GM21529 (cell line): ENCODE data around the gene INKA2.

ENCODE experiments used
- ATAC-seq: cut with Tn5 transposase; IDR thresholded peaks from one replicate; pipeline ENCODE4 v1.9.1; 2021; ENCODE audit not compliant: unreplicated experiment

The INKA2 gene

GRCh38 chr1:111734426-111734825 is 4.8 kb downstream of the INKA2 start:
- ATAC-seq: no peak

DNA sequence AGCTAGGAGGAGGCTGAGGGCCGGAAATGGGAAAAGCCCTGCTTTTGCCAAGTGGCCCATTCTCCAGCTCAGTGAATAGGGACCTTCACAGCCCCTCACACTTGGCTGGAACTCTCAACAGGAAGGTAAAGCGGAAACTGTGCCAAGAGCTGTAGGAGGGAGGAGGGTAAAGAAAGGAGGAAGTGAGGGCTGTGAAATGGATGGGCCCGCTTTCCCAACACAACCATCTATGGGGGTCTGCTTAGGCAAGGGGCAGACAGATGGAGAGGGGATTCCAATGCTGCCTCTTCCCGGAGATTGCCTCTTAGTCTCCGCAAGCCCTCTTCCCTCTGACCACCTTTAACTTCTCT is 5.2 kb downstream of the INKA2 start:
- no peak for ATAC-seq

DNA sequence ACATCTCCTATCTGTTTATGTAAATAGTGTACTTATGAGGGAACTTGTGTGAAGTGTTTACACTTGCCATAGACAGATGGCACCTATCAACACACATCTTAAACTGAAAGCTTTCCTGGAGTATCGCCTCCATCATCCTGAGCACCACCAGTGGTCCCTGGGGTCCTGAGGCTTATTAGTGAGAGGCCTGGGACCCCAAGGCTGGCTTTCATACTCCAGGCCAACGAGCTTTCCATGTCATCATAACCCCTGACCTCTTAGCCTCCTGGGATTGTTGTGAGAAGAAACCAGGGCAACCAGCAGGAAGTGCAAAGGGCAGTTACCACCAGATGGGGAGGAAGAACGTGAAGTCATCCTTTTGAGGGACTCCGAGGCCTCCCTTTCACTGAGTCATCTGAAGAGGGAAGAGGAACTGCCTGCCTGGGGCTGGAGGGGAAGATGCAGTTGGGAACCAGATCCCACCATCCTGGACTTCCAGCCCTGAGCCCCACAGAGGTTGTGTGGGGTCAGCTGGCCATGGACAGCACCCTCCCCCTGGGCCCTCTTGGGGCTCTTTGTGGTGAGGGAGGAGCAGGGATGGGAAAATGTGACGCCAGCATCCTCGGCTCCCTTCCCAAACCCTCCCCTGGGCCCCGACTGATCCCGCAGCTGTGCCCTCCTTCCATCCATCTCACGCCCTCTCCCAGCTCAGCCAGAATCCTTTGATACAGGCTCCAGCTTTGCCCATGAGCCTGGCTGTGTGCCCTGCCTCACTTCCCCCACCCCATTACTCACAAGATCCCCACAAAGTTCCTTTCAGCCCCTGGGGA is 5.8 kb downstream of the INKA2 start:
- ATAC-seq: no peak

GRCh38 chr1:111732718-111733117 is 6.5 kb downstream of the INKA2 start:
- no peak for ATAC-seq

DNA sequence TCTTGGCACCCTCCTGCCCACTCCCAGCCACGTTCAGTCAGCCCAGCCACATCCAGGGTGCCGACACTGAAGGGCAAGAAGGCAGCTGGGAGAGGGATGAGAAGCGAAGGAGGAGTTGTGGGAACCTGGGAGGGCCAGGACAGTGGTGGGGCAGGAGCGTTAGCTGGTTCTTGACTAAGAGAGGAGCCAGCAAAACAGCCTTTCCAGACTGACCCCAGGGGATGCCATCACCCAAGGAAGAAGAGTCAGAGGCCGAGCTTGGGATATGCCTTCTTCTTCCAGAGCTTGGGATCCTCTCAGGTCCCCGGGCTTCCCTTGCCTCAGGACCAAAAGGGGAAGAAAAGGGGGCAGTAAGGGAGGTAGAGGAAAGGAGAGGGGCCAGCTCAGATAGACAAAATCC is 7.2 kb downstream of the INKA2 start:
- ATAC-seq: no peak

DNA sequence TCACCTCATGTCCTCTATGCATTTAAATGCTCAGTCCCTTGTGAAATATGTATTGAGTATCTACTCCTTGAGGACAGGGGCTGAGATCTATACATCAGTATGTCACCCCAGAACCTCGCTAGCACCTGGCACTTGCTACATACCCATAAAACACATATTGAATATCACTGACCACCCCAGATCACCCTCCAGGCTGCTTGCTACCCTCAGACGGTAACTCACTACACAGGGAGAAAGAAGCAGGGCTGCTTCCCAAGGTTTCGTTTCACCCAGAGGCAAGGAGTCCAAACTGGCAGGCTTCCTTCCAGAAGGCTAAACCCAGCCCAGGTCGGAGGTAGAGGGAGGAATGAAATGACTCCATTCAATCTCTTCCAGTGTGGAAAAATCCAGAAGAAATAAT is 8.5 kb downstream of the INKA2 start:
- no peak for ATAC-seq

- ATAC-seq: no peak
These were observed 9.1 kb downstream of the INKA2 start for GRCh38 chr1:111729946-111730681.

DNA sequence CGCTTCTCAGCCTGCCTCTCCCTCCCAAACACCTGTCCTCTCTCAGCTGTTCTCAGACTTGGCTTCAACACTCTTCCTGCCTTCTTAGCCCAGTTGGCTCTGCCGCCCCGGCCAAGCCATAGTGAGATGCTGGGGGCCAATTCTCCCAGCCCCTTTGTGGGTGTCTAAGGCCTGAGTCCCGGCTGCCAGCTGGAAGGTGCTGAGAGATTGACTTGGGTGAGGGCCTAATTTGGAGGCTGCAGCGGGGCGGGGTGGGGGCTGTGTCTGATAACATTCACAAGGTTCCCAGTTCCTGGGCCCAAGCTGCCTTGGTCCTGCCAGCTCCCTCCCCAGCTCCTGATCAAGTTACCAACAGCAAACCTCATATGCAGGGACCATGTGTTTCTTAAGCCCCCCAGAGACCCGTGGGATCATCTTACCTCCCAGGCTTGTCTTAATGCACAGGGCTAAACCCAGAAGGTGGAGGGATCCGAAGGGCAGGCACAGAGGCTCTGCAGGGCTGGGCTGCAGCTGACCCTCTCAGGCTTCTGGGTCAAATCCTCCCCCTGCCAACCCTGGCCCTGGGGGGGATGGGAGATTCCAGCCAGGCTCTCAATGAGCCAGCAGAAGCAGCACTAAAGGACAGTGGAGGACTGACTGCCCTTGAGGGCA is 9.8 kb downstream of the INKA2 start:
- no peak for ATAC-seq

- no peak for ATAC-seq
These were observed 12.1 kb downstream of the INKA2 start for GRCh38 chr1:111727056-111727455.

GRCh38 chr1:111725192-111725591 is 14.0 kb downstream of the INKA2 start:
- ATAC-seq: no peak

DNA sequence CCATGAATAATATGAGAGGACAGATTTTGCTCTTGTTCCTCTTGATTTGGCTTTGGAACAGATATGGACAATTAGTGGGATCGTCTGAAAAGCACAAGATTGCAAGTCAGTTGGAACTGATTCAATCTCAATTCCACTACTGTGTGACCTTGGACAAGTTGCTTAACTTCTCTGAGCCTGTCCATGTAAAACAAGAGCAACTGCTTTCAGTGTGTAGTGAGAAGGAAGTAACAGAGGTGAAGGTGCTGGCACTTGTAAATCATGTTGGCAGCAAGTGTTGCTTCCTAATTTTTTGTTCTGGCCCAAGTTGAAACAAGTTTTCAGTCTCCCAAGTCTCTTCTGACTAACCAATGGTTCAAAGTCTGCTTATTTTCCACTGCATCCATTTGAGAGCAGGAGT is 15.3 kb downstream of the INKA2 start:
- no peak for ATAC-seq

GRCh38 chr1:111723091-111723806 is 15.9 kb downstream of the INKA2 start:
- ATAC-seq: no peak

GRCh38 chr1:111720977-111721786 is 18.0 kb downstream of the INKA2 start:
- ATAC-seq: no peak

GRCh38 chr1:111720274-111720976 is 18.8 kb downstream of the INKA2 start:
- no peak for ATAC-seq

GRCh38 chr1:111719674-111720132 is 19.5 kb downstream of the INKA2 start:
- ATAC-seq: no peak

- no peak for ATAC-seq
These were observed 20.1 kb downstream of the INKA2 start for GRCh38 chr1:111719135-111719534.

GRCh38 chr1:111717450-111717849 is 21.7 kb downstream of the INKA2 start:
- ATAC-seq: no peak

- no peak for ATAC-seq
These were observed 22.9 kb downstream of the INKA2 start for GRCh38 chr1:111716333-111716732.

GRCh38 chr1:111709986-111710385 is 29.2 kb downstream of the INKA2 start:
- ATAC-seq: no peak

- no peak for ATAC-seq
These were observed 31.3 kb downstream of the INKA2 start for GRCh38 chr1:111707906-111708305.
